Neuronal stem cell (in vitro differentiated cells): ENCODE measurements around the gene TBC1D13.

Source experiments
- DNase-seq: peaks from one replicate; pipeline ENCODE4 v3.0.0-alpha.2; 2013; ENCODE audit warnings: low spot score
- H2AFZ ChIP-seq: one replicate; pipeline ENCODE4 v1.6.1; 2013; ENCODE audit warnings: mild to moderate bottlenecking, low read length, inconsistent platforms
- H2AK5ac ChIP-seq: 2 replicates; pipeline ENCODE4 v1.6.1; 2013; ENCODE audit warnings: low read depth, mild to moderate bottlenecking, inconsistent platforms, low read length, moderate library complexity, mixed read lengths
- H2BK120ac ChIP-seq: 2 replicates; pipeline ENCODE4 v1.6.1; 2013; ENCODE audit warnings: low read depth, mild to moderate bottlenecking, inconsistent platforms, low read length, moderate library complexity, mixed read lengths
- H2BK12ac ChIP-seq: one replicate; pipeline ENCODE4 v1.6.1; 2013; ENCODE audit warnings: low read length, inconsistent platforms
- H2BK15ac ChIP-seq: 2 replicates; pipeline ENCODE4 v1.6.1; 2013; ENCODE audit warnings: mild to moderate bottlenecking, low read length, inconsistent platforms, mixed read lengths
- H2BK5ac ChIP-seq: one replicate; pipeline ENCODE4 v1.6.1; 2013; ENCODE audit warnings: inconsistent platforms, mild to moderate bottlenecking, low read length, moderate library complexity
- H3K14ac ChIP-seq: one replicate; pipeline ENCODE4 v1.6.1; 2013; ENCODE audit warnings: low read length, inconsistent platforms
- H3K18ac ChIP-seq: 2 replicates; pipeline ENCODE4 v1.6.1; 2013; ENCODE audit warnings: low read length, inconsistent platforms
- H3K23ac ChIP-seq: 2 replicates; pipeline ENCODE4 v1.6.1; 2013; ENCODE audit warnings: low read depth, mild to moderate bottlenecking, mixed read lengths, low read length, inconsistent platforms; ENCODE audit not compliant: poor library complexity
- H3K27ac ChIP-seq: replicated peaks from 3 replicates; pipeline ENCODE4 v1.5.1; 2013; ENCODE audit warnings: low read length, inconsistent platforms
- H3K27me3 ChIP-seq, 3 experiments: 2 replicates each; pipeline ENCODE4 v1.6.1; 2013; ENCODE audit warnings: low read length in 3 of 3, mild to moderate bottlenecking in 2 of 3, inconsistent platforms in 1 of 3, low read depth in 1 of 3, mixed read lengths in 1 of 3, moderate library complexity in 1 of 3; ENCODE audit not compliant: control insufficient read depth in 3 of 3, insufficient read depth in 3 of 3
- H3K36me3 ChIP-seq, 2 donors: replicated peaks in 1 of 2; 2 replicates each; pipeline ENCODE4 v1.6.1; 2013; ENCODE audit warnings: low read length in 2 of 2; ENCODE audit not compliant: control insufficient read depth in 2 of 2, insufficient read depth in 2 of 2
- H3K4ac ChIP-seq: 2 replicates; pipeline ENCODE4 v1.6.1; 2013; ENCODE audit warnings: inconsistent platforms, mild to moderate bottlenecking, low read length, moderate library complexity
- H3K4me1 ChIP-seq, 2 donors: 1 replicate in 1 of 2; 2 replicates in 1 of 2; pipeline ENCODE4 v1.6.1; 2013; ENCODE audit warnings: low read length in 2 of 2, low read depth in 1 of 2; ENCODE audit not compliant: control insufficient read depth in 2 of 2, insufficient read depth in 1 of 2
- H3K4me2 ChIP-seq: one replicate; pipeline ENCODE4 v1.6.1; 2013; ENCODE audit warnings: mild to moderate bottlenecking, low read length, inconsistent platforms; ENCODE audit not compliant: insufficient read depth, poor library complexity, severe bottlenecking
- H3K4me3 ChIP-seq, 2 donors: 2 replicates each; pipeline ENCODE4 v1.5.1; 2013; ENCODE audit warnings: low read length in 2 of 2, mild to moderate bottlenecking in 2 of 2, inconsistent platforms in 1 of 2, moderate library complexity in 1 of 2
- H3K79me1 ChIP-seq: one replicate; pipeline ENCODE4 v1.6.1; 2013; ENCODE audit warnings: low read depth, mild to moderate bottlenecking, inconsistent platforms, low read length, moderate library complexity
- H3K9ac ChIP-seq: one replicate; pipeline ENCODE4 v1.6.1; 2013; ENCODE audit warnings: mild to moderate bottlenecking, low read depth, low read length, inconsistent platforms; ENCODE audit not compliant: poor library complexity
- H3K9me3 ChIP-seq, 2 donors: replicated peaks in 1 of 2; 2 replicates each; pipeline versions ENCODE3 to v1.6.1; 2013; ENCODE audit warnings: low read length in 2 of 2, mild to moderate bottlenecking in 2 of 2, inconsistent platforms in 1 of 2, low read depth in 1 of 2, mixed read lengths in 1 of 2, moderate library complexity in 1 of 2; ENCODE audit not compliant: control insufficient read depth in 2 of 2, insufficient read depth in 1 of 2
- H4K8ac ChIP-seq: one replicate; pipeline ENCODE4 v1.6.1; 2013; ENCODE audit warnings: low read depth, mild to moderate bottlenecking, inconsistent platforms, low read length, moderate library complexity
- H4K91ac ChIP-seq: one replicate; pipeline ENCODE4 v1.6.1; 2013; ENCODE audit warnings: low read length, low read depth, mild to moderate bottlenecking, inconsistent platforms; ENCODE audit not compliant: poor library complexity
- WGBS, 2 donors: extraction: QIAGEN DNeasy Blood & Tissue Kit; methylation state at CpG; one replicate each; pipeline ENCODE4 v1.1.7; 2013; ENCODE audit warnings: missing lambda C conversion rate in 2 of 2, mixed read lengths in 1 of 2; ENCODE audit not compliant: insufficient read length in 2 of 2, insufficient replicate concordance in 1 of 2; ENCODE audit errors: extremely low coverage in 2 of 2; 5-methylcytosine and 5-hydroxymethylcytosine counted together

Gene TBC1D13

GRCh38 chr9:128762671-128763449 is 24.2 kb upstream of the TBC1D13 start:
- H3K79me1 ChIP-seq: no peaks in the 10 kb centered on the region
- H3K9me3 ChIP-seq: no peaks in the 10 kb centered on the region
- no peak overlapping the region for H2AK5ac ChIP-seq
- no CpG with 5 or more reads among the region's 9 CpGs for WGBS, 2 donors
- no peak overlapping the region for H2BK5ac ChIP-seq
- DNase-seq: no peak
- no peak overlapping the region for H2BK120ac ChIP-seq
- H3K4me3 ChIP-seq: no peak overlapping the region
- no peak overlapping the region for H3K14ac ChIP-seq
- H4K91ac ChIP-seq: no peak overlapping the region
- no peak overlapping the region for H4K8ac ChIP-seq
- H3K27ac ChIP-seq: no peak overlapping the region
- H2BK15ac ChIP-seq: no peak overlapping the region
- H3K18ac ChIP-seq: no peak overlapping the region
- H3K23ac ChIP-seq: no peak overlapping the region
- H3K36me3 ChIP-seq: peaks cover 0 to 8% of the 10 kb centered on the region in 2 donors
- no peaks in the 10 kb centered on the region for H3K27me3 ChIP-seq
- H3K9ac ChIP-seq: no peak overlapping the region
- H3K4ac ChIP-seq: no peak overlapping the region
- H2AFZ ChIP-seq: no peak overlapping the region
- no peak overlapping the region for H3K4me2 ChIP-seq
- no peak overlapping the region for H2BK12ac ChIP-seq
- H3K4me1 ChIP-seq: no peaks in the 10 kb centered on the region

GRCh38 chr9:128764361-128764760 is 22.7 kb upstream of the TBC1D13 start:
- H3K36me3 ChIP-seq: peaks cover 0 to 16% of the 10 kb centered on the region in 2 donors
- no peak overlapping the region for H3K14ac ChIP-seq
- H2BK120ac ChIP-seq: no peak overlapping the region
- no peak overlapping the region for H3K4me3 ChIP-seq
- H2BK12ac ChIP-seq: no peak overlapping the region
- H4K91ac ChIP-seq: no peak overlapping the region
- H3K9me3 ChIP-seq: no peaks in the 10 kb centered on the region
- H2AFZ ChIP-seq: no peak overlapping the region
- no peaks in the 10 kb centered on the region for H3K27me3 ChIP-seq
- no peak overlapping the region for H2BK15ac ChIP-seq
- no peaks in the 10 kb centered on the region for H3K4me1 ChIP-seq
- H3K18ac ChIP-seq: no peak overlapping the region
- H4K8ac ChIP-seq: no peak overlapping the region
- no peak overlapping the region for H3K23ac ChIP-seq
- no CpG with 5 or more reads among the region's 6 CpGs for WGBS, 2 donors
- no peak overlapping the region for H2AK5ac ChIP-seq
- no peak overlapping the region for H2BK5ac ChIP-seq
- no peak overlapping the region for H3K4me2 ChIP-seq
- no peak overlapping the region for H3K4ac ChIP-seq
- no peak overlapping the region for H3K9ac ChIP-seq
- no peak for DNase-seq
- no peak overlapping the region for H3K27ac ChIP-seq
- peaks cover 2% of the 10 kb centered on the region for H3K79me1 ChIP-seq

GRCh38 chr9:128765499-128765898 is 21.6 kb upstream of the TBC1D13 start:
- no peak overlapping the region for H3K18ac ChIP-seq
- no peak overlapping the region for H2BK15ac ChIP-seq
- no peak overlapping the region for H3K23ac ChIP-seq
- peaks cover 0 to 16% of the 10 kb centered on the region in 2 donors for H3K36me3 ChIP-seq
- no peak overlapping the region for H3K27ac ChIP-seq
- no peak overlapping the region for H3K4ac ChIP-seq
- H2BK120ac ChIP-seq: no peak overlapping the region
- DNase-seq: no peak
- H4K8ac ChIP-seq: no peak overlapping the region
- no peak overlapping the region for H2AK5ac ChIP-seq
- no peak overlapping the region for H3K4me2 ChIP-seq
- H3K4me3 ChIP-seq: no peak overlapping the region
- H2AFZ ChIP-seq: no peak overlapping the region
- no peak overlapping the region for H2BK12ac ChIP-seq
- no peaks in the 10 kb centered on the region for H3K27me3 ChIP-seq
- no peak overlapping the region for H2BK5ac ChIP-seq
- H3K79me1 ChIP-seq: peaks cover 2% of the 10 kb centered on the region
- H3K4me1 ChIP-seq: no peaks in the 10 kb centered on the region
- H3K14ac ChIP-seq: no peak overlapping the region
- no CpG with 5 or more reads among the region's 3 CpGs for WGBS, 2 donors
- no peaks in the 10 kb centered on the region for H3K9me3 ChIP-seq
- no peak overlapping the region for H3K9ac ChIP-seq
- no peak overlapping the region for H4K91ac ChIP-seq

GRCh38 chr9:128768606-128769005 is 18.4 kb upstream of the TBC1D13 start:
- Histone ChIP-seq H3K4me2 (no peak overlapping the region), H3K79me1 (peaks cover 2% of the 10 kb centered on the region), H3K4me3 (no peak overlapping the region), H2BK120ac (no peak overlapping the region), H3K14ac (no peak overlapping the region), H3K36me3 (peaks cover 0 to 16% of the 10 kb centered on the region in 2 donors), H3K27ac (no peak overlapping the region), H3K4me1 (peaks cover 3 to 4% of the 10 kb centered on the region in 2 donors), H2BK15ac (no peak overlapping the region), H3K9ac (no peak overlapping the region), H4K91ac (no peak overlapping the region), H2BK12ac (no peak overlapping the region), H2AFZ (no peak overlapping the region), H3K27me3 (no peaks in the 10 kb centered on the region), H4K8ac (no peak overlapping the region), H3K9me3 (no peaks in the 10 kb centered on the region), H2BK5ac (no peak overlapping the region), H3K4ac (no peak overlapping the region), H2AK5ac (no peak overlapping the region), H3K18ac (no peak overlapping the region), H3K23ac (no peak overlapping the region)
- no peak for DNase-seq
- no CpG with 5 or more reads among the region's 6 CpGs for WGBS, 2 donors
